PFSK-1 (cell line): Measurements from ENCODE around the gene NDUFAF3.

Source experiments
- FOXP2 ChIP-seq: optimal IDR thresholded peaks from 2 replicates; pipeline ENCODE3; 2011; ENCODE audit warnings: borderline replicate concordance, control low read depth, inconsistent platforms; ENCODE audit not compliant: insufficient read depth; ENCODE audit errors: extremely low read length, extremely low read depth
- POLR2AphosphoS5 ChIP-seq: IDR thresholded peaks from 2 replicates; pipeline ENCODE4 v1.6.1; 2012; ENCODE audit warnings: low read depth, mild to moderate bottlenecking, control low read depth, low read length, moderate library complexity
- REST ChIP-seq, 2 experiments: IDR thresholded peaks; 2 replicates each; pipeline versions ENCODE4 v1.6.1 to v1.8.0; 2011 to 2012; ENCODE audit warnings: low read depth in 2 of 2, low read length in 2 of 2, control low read depth in 1 of 2, inconsistent platforms in 1 of 2, mild to moderate bottlenecking in 1 of 2, moderate library complexity in 1 of 2; ENCODE audit not compliant: insufficient read depth in 1 of 2
- SIN3A ChIP-seq: IDR thresholded peaks from 2 replicates; pipeline ENCODE4 v1.6.1; 2012; ENCODE audit warnings: mild to moderate bottlenecking, low read length, moderate library complexity, borderline replicate concordance; ENCODE audit not compliant: insufficient read depth
- TAF1 ChIP-seq: IDR thresholded peaks from 2 replicates; pipeline ENCODE4 v1.6.1; 2012; ENCODE audit warnings: low read length, control low read depth, borderline replicate concordance; ENCODE audit not compliant: insufficient read depth

Gene NDUFAF3

GRCh38 chr3:49028673-49029562 lies 7.0 kb downstream of the NDUFAF3 start, which contains the start of gene IMPDH2:
IMPDH2 (minus strand) TSS chr3:49029398; CDS start chr3:49029350, 48 bp downstream.
- TF ChIP-seq REST (IDR thresholded peaks at IDR 0.05; ENCODE audit: insufficient read depth in 1 of 2, low read depth in 2 of 2, low read length in 2 of 2) (peak in 1 of 2 experiments; percentile 57; a peak in 1 of 4 replicates), POLR2AphosphoS5 (peak; percentile 99), TAF1 (peak; percentile 88; the same call in 1 of the 2 replicates), FOXP2 (no peak), SIN3A (peak; percentile 57; the same call in 1 of the 2 replicates)

DNA sequence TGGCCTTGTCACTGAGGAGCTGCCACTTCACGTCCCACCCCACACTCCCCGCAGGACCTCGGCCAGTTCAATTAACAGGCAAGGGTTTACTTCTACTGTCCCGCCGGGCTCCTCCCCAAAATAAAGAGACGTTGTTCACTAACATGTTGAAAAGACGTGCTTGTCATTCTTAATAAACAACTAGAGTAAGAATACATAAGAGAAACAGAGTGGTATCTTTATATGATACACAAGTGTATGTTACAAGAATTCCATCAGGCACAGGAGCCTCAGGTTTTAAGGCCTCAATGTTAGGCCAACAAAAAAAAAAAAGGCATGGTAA lies 7.6 kb downstream of the NDUFAF3 start:
- TF ChIP-seq POLR2AphosphoS5 (peak; percentile 17; the same call in 1 of the 2 replicates), REST (IDR thresholded peaks at IDR 0.05; ENCODE audit: insufficient read depth in 1 of 2, low read depth in 2 of 2, low read length in 2 of 2) (no peak)

DNA sequence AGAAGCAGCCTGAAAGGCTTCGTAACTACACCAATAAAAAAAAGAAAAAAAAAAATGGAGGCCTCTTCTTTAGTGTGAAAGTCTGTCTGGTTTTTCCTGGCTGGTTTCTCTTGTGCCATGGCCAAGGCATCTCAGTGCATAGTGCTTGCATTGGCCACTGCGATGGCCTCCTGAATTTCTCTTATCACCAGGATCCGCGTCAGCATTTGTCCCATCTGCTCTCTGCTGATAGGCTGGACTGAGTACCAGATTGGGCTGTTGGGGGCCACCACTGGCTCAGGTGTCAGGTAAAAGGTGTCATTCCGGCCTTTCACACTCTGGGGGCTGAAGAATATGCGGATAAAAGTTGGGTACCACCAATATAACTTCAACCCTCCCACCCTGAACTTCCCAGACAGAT lies 8.4 kb downstream of the NDUFAF3 start:
- TF ChIP-seq POLR2AphosphoS5 (no peak), TAF1 (no peak), REST (IDR thresholded peaks at IDR 0.05; ENCODE audit: insufficient read depth in 1 of 2, low read depth in 2 of 2, low read length in 2 of 2) (no peak), SIN3A (no peak), FOXP2 (no peak)

DNA sequence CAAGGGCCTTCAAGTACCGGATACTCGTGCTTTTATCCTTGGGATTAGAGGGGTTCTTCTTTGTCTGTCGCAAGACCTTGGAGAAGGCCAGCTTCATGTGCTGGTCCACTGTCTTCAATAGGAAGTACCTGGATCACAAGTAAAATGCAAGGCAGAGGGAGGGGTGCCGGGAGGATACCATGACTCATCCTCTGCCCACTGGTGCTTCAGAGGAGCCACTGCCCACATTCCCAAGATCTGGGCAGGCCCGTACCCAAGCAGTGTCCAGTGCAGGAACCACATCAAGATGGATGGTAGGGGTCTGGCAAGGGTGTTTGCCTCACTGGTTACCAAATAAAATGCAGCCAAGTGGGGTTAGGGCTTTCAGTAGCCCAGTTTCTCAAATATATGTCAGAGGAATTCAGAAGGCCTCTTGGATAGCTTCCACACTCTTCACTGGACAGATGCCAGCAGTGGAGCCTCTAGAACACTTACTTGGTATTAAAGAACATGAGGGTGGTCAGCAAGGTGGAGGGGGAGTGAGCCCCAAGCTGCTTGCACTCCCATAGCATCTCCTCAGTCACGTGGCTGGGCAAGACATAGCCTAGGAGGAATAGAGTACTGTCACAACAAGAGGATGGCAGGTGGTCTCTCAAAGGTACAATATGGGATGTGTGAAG lies 10.9 kb downstream of the NDUFAF3 start:
- TF ChIP-seq POLR2AphosphoS5 (no peak), FOXP2 (no peak), SIN3A (no peak), TAF1 (no peak), REST (IDR thresholded peaks at IDR 0.05; ENCODE audit: insufficient read depth in 1 of 2, low read depth in 2 of 2, low read length in 2 of 2) (no peak)
